ENCODE measurements around the gene FNDC3B. TPM values are rescaled to one million over a fixed set of nuclear protein-coding genes. Genes with fewer than 3 reads are reported as not detected.

The FNDC3B gene
- total RNA-seq, 4 donors from 2014 or later, result 49.7 to 188 (median 165) TPM

- H3K4me1 ChIP-seq, result no peaks in the 10 kb centered on the region
- H3K36me3 ChIP-seq, result no peaks in the 10 kb centered on the region
- intact Hi-C loops (cut with DNase I; ENCODE audit: low total_unique reads), result no loop called here
- no peak for DNase-seq
- TF ChIP-seq CTCF (IDR thresholded peaks at IDR 0.05) (no peak), POLR2A (IDR thresholded peaks at IDR 0.05) (no peak)
- H3K27me3 ChIP-seq, result no peaks in the 10 kb centered on the region
- H3K9me3 ChIP-seq, result no peaks in the 10 kb centered on the region
- H3K27ac ChIP-seq, result no peak overlapping the region
- no peak overlapping the region for H3K4me3 ChIP-seq
Observed at GRCh38 chr3:172296248-172296974, 257.0 kb downstream of the FNDC3B start.

- no peaks in the 10 kb centered on the region for H3K36me3 ChIP-seq
- intact Hi-C loops (cut with DNase I; ENCODE audit: low total_unique reads), result no loop called here
- no peak for DNase-seq
- H3K9me3 ChIP-seq, result no peaks in the 10 kb centered on the region
- no peaks in the 10 kb centered on the region for H3K4me1 ChIP-seq
- H3K4me3 ChIP-seq, result no peak overlapping the region
- H3K27me3 ChIP-seq, result no peaks in the 10 kb centered on the region
- H3K27ac ChIP-seq, result no peak overlapping the region
- TF ChIP-seq CTCF (IDR thresholded peaks at IDR 0.05) (no peak), POLR2A (IDR thresholded peaks at IDR 0.05) (no peak)
Observed at GRCh38 chr3:172296975-172297332, 257.6 kb downstream of the FNDC3B start.

- Histone ChIP-seq H3K9me3 (no peaks in the 10 kb centered on the region), H3K4me3 (no peak overlapping the region), H3K27ac (no peak overlapping the region), H3K27me3 (no peaks in the 10 kb centered on the region), H3K4me1 (no peaks in the 10 kb centered on the region), H3K36me3 (no peaks in the 10 kb centered on the region)
- intact Hi-C loops (cut with DNase I; ENCODE audit: low total_unique reads), result no loop called here
- no peak for DNase-seq
- TF ChIP-seq CTCF (IDR thresholded peaks at IDR 0.05), result no peak
- no peak for TF ChIP-seq POLR2A (IDR thresholded peaks at IDR 0.05)
Observed at GRCh38 chr3:172298247-172298646, 258.9 kb downstream of the FNDC3B start.

GRCh38 chr3:172300187-172300586 is 260.8 kb downstream of the FNDC3B start:
- no peaks in the 10 kb centered on the region for H3K9me3 ChIP-seq

More at GRCh38 chr3:172300187-172300586, 260.8 kb downstream of the FNDC3B start:
- H3K36me3 ChIP-seq, result no peaks in the 10 kb centered on the region
- H3K4me3 ChIP-seq, result no peak overlapping the region
- H3K4me1 ChIP-seq, result no peaks in the 10 kb centered on the region
- H3K27me3 ChIP-seq, result no peaks in the 10 kb centered on the region
- DNase-seq, result no peak
- intact Hi-C loops (cut with DNase I; ENCODE audit: low total_unique reads), result no loop called here
- TF ChIP-seq POLR2A (IDR thresholded peaks at IDR 0.05) (no peak), CTCF (IDR thresholded peaks at IDR 0.05) (no peak)
- no peak overlapping the region for H3K27ac ChIP-seq
